ENCODE data around the gene LBH.
"Not testable (repeated sequence)": the region's sequence is repeated elsewhere in the genome, so short reads cannot be mapped to it uniquely, and the experiment has no call there.

Gene LBH

DNA sequence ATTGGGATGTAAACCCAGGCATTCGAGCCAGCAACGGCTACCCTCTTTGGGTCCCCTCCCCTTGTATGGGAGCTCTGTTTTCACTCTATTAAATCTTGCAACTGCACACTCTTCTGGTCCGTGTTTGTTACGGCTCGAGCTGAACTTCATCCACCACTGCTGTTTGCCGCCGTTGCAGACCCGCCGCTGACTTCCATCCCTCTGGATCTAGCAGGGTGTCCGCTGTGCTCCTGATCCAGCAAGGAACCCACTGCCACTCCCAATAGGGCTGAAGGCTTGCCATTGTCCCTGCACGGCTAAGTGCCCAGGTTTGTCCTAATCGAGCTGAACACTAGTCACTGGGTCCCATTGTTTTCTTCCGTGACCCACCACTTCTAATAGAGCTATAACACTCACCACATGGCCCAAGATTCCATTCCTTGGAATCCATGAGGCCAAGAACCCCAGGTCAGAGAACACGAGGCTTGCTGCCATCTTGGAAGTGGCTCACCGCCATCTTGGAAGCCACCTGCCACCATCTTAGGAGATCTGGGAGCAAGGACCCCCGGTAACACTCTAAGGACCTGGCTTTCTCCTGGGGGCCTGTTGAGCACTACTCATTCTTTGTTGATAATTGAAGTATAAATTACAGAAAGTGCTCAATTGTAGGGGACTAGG lies 37.9 kb downstream of the LBH start:
- intact Hi-C loops (cut with DNase I), result not testable (repeated sequence)
- DNase-seq, result peak in 1 of 10 donors; percentile 66

DNA sequence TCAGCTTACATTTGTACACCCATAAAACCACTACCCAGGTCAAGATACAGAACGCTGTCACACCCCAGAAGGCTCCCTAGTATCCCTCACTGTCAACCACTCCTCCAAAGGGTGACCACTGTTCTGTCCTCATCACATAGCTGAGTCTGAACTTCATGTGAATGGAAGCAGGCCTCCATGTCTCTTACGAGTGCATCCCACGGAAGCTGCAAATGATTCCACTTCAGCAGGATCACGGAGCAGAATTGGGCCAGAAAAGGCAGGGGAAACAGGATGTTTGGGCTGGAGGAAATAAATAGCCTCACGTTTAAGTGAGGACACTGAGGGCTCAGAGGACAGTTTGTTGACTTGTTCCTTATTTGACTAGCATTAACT lies 38.4 kb downstream of the LBH start:
- intact Hi-C loops (cut with DNase I), result no loop called here
- DNase-seq, result no peak

- intact Hi-C loops (cut with DNase I), result no loop called here
Observed at GRCh38 chr2:30270166-30270565, 38.8 kb downstream of the LBH start.

DNA sequence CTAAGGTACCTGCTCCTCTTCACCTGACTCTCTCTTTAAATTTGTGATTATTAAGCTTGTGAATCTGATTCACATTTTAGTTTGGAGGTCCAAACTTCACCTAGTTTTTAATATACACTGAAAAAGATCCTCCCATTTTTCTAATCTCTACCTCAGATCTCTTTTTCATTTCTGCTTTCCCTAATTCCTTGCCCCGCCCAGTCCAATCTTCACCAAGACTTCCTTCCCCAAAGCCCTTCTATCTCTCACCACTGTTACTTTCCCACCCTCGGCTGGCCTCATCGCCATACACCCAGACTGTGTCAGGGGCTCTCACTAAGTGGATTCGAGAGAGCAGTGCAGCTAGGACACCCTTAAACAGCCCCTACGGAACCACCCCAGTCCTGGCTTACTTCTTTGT lies 40.0 kb downstream of the LBH start:
- DNase-seq, result no peak
- intact Hi-C loops (cut with DNase I), result no loop called here

More at GRCh38 chr2:30270166-30270565, 38.8 kb downstream of the LBH start:
- peak in 1 of 10 donors; percentile 12 for DNase-seq

- DNase-seq, result no peak
Observed at GRCh38 chr2:30272286-30272685, 41.0 kb downstream of the LBH start.

GRCh38 chr2:30272761-30273573 lies 41.6 kb downstream of the LBH start:
- DNase-seq, result no peak
- intact Hi-C loops (cut with DNase I), result no loop called here

More at GRCh38 chr2:30272286-30272685, 41.0 kb downstream of the LBH start:
- intact Hi-C loops (cut with DNase I), result no loop called here

GRCh38 chr2:30273574-30273929 lies 42.2 kb downstream of the LBH start:
- intact Hi-C loops (cut with DNase I), result no loop called here
- no peak for DNase-seq

DNA sequence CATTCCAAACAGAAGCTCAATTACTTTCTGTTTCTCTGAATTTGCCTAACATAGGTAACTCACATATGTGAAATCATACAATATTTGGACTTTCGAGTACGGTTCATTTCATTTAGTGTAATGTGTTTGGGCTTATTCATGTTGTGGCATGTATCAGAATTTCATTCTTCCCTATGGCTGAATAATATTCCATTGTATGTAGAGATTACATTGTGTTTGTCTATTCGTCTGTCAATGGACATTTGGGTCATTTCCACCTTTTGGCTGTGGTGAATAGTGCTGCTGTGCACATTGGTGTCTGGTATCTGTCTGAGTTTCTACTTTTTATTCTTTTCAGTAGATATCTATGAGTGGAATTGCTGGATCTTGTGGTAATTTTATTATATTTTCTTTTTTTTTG lies 43.9 kb downstream of the LBH start:
- intact Hi-C loops (cut with DNase I), result no loop called here

DNA sequence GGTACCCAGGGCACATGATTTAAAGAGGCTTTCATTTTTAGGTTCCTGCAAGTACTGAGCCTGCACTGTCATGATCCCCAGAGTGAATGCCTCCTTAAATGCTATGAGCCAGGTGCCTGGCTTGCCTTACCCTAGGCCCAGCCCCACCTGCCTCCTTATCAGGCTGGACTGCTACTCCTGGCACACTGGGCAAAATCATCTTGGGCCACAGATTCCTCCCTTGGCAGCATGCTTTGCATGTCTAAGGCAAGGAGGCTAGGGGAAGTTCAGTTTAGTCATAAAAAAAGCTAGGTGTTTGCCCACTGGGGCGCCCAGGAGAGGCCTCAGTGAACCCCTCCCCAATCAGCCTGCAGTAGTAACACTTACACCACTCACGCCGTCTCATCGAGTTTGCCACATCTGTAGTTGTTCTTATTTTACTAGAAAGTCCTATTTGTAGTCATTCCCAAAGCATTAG lies 45.1 kb downstream of the LBH start:
- no peak for DNase-seq
- intact Hi-C loops (cut with DNase I), result no loop called here

More for the DNA sequence above, 43.9 kb downstream of the LBH start:
- DNase-seq, result no peak

- intact Hi-C loops (cut with DNase I), result no loop called here
- DNase-seq, result no peak
Observed at GRCh38 chr2:30277582-30277981, 46.2 kb downstream of the LBH start.

DNA sequence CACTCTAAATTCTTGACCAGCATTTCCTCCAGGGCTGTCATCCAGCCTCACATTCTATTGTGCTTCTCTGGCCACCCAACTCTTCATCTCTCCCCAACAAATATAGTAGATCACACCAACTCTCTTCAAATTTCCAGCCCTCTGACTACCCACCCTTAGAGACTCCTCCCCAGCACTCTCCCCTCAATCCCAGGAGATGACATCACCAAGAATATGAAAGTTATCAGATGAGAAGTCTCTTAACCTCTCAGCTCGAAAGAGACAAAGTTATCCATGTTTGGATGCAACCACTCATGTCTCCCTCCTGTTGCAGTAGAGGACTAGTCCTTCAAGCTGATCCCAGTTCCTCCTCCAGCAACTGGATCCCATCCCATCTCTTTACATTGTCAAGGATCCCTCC lies 47.1 kb downstream of the LBH start:
- intact Hi-C loops (cut with DNase I), result no loop called here
- DNase-seq, result no peak

- DNase-seq, result no peak
- intact Hi-C loops (cut with DNase I), result no loop called here
Observed at GRCh38 chr2:30280596-30281434, 49.5 kb downstream of the LBH start.

DNA sequence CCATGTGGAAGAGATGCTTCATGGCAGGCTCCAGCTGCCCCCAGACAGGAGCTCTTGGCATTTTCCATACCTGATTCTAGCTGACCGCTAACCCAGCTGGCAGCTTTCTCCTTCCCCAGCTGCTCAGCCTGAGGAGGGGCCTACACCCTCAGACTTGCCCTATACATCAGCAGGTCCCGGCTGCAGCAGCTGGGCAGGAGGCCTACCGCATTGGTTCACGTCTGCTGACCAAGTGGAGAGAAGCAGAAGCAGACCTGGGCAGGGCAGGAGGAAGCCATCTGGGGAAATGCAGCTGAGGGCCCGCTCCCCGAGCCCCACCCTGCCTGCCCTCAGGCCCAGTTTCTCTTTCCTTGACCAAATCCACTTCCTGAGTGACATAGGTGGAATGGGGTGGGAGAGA lies 50.7 kb downstream of the LBH start:
- no peak for DNase-seq
- intact Hi-C loops (cut with DNase I), result no loop called here

GRCh38 chr2:30282721-30283120 lies 51.4 kb downstream of the LBH start:
- no peak for DNase-seq
- intact Hi-C loops (cut with DNase I), result no loop called here

DNA sequence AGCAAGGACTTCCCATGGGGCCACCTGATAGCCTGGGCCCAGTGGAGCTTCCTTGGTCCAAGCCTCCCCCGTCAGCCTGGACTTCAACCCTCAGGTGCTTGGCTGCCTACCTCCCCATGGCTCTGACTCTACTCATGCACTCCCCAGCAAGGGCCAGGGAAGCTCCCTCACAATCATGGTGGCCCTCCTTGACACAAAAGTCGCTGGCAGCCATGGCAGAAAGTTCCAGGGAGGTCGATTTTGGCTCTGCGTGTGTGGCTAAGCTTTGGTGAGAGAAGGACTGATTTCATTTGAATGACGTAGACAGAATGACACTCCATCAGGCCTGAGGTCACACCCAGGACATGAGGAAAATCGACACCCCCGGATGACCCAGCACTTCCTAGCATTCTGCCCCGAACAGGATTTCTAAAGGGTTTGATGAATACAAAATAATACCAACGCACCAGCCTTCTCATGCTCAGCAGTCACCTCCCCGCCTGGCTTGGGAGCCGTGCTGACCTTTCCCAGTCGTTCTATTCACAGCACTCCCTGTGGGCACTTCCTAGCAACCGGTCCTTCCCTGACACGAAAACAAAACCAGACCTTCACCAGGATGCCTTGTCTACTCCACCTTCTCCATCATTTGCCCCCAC lies 52.7 kb downstream of the LBH start:
- no peak for DNase-seq
- intact Hi-C loops (cut with DNase I), result no loop called here

- DNase-seq, result no peak
- intact Hi-C loops (cut with DNase I), result no loop called here
Observed at GRCh38 chr2:30285758-30286157, 54.4 kb downstream of the LBH start.

- intact Hi-C loops (cut with DNase I), result no loop called here
- DNase-seq, result no peak
Observed at GRCh38 chr2:30287190-30287840, 56.0 kb downstream of the LBH start.

DNA sequence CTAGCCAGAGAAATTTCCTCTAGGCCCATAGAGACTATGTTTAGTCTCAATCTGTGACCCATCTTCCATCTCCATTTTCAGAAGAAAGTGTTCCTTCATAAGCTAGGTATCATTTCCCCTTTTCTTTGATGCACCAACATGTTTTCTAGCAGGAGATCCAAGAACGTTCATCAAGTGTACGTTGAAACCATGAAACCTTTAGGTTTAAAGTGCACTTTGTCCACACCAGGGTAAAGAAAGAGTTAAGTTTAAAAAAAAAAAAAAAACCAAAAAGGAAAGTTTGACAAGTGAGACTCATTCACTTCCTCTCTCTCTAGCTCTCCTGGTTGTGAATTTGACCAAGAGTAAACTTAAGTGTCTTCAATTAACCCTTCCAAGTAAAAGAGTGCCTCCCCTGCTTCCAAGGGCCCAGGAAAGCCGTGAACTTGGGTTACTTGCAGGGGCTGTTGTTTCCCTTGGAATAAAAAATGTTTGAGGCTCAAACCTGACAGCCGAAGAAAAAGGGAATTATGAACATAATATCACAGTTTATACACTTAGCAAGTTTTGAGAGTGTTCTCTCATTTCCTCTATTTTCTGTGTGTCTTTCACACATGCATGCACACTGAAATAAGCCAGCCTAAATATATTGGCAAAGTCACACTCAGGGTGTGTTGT lies 56.7 kb downstream of the LBH start:
- intact Hi-C loops (cut with DNase I), result no loop called here
- no peak for DNase-seq

GRCh38 chr2:30288561-30288960 lies 57.2 kb downstream of the LBH start:
- intact Hi-C loops (cut with DNase I), result no loop called here
- no peak for DNase-seq

Measured in posterior cingulate gyrus (tissue), 11 donors.